Heart left ventricle (tissue), 16 donors: ENCODE measurements around the gene HS6ST3. TPM values are rescaled to one million over a fixed set of nuclear protein-coding genes. Genes with fewer than 3 reads are reported as not detected.
"Not testable (repeated sequence)": the region's sequence is repeated elsewhere in the genome, so short reads cannot be mapped to it uniquely, and the experiment has no call there.

Source experiments
- ATAC-seq, 4 donors: fragments of 200-7000 bp; cut with Tn5 transposase; one replicate each; pipeline ENCODE4 v1.9.1; 2020 to 2022; ENCODE audit warnings: moderate library complexity in 4 of 4, mild to moderate bottlenecking in 3 of 4, moderate number of reproducible peaks in 1 of 4
- DNase-seq, 5 donors: peaks; one replicate each; pipeline ENCODE4 v3.0.0-alpha.2; 2020
- H3K27ac ChIP-seq, 12 donors: fragments of 200-600 bp; sonication (generic) in 4 of 12; one replicate each; pipeline versions ENCODE4 v1.5.0 to v1.8.0; 2016 to 2022; ENCODE audit warnings: mild to moderate bottlenecking in 2 of 12
- H3K27me3 ChIP-seq, 9 donors: fragments of 200-600 bp; sonication (generic) in 2 of 9; one replicate each; pipeline versions ENCODE4 v1.5.1 to v1.8.0; 2016 to 2022; ENCODE audit warnings: mild to moderate bottlenecking in 3 of 9
- H3K36me3 ChIP-seq, 9 donors: fragments of 200-600 bp; sonication (generic) in 2 of 9; one replicate each; pipeline versions ENCODE4 v1.5.0 to v1.8.0; 2018 to 2022; ENCODE audit warnings: mild to moderate bottlenecking in 2 of 9
- H3K4me1 ChIP-seq, 12 donors: fragments of 200-600 bp; sonication (generic) in 4 of 12; one replicate each; pipeline versions ENCODE4 v1.5.0 to v1.8.0; 2016 to 2022; ENCODE audit warnings: mild to moderate bottlenecking in 3 of 12
- H3K4me3 ChIP-seq, 12 donors: fragments of 200-600 bp; sonication (generic) in 4 of 12; one replicate each; pipeline versions ENCODE4 v1.5.0 to v1.8.0; 2017 to 2022; ENCODE audit warnings: mild to moderate bottlenecking in 9 of 12, moderate library complexity in 4 of 12
- H3K9me3 ChIP-seq, 12 donors: fragments of 200-600 bp; sonication (generic) in 4 of 12; one replicate each; pipeline versions ENCODE4 v1.5.0 to v1.8.0; 2016 to 2022; ENCODE audit warnings: mild to moderate bottlenecking in 1 of 12
- CTCF ChIP-seq, 12 donors: fragments of 200-600 bp; sonication (generic) in 4 of 12; IDR thresholded peaks; one replicate each; pipeline versions ENCODE4 v1.5.0 to v1.8.0; 2018 to 2022; ENCODE audit warnings: antibody characterized with exemption in 12 of 12, mild to moderate bottlenecking in 5 of 12
- POLR2A ChIP-seq, 2 donors: fragments of 450-650 bp; IDR thresholded peaks; one replicate each; pipeline ENCODE4 v1.6.1; 2017; ENCODE audit warnings: antibody characterized with exemption in 2 of 2, mild to moderate bottlenecking in 2 of 2, moderate library complexity in 2 of 2
- WGBS, 4 donors: extraction: QIAGEN DNeasy Blood & Tissue Kit in 2 of 4; methylation state at CpG; one replicate each; pipeline versions ENCODE4 v1.1.5 to v1.1.7; 2013 to 2018; 5-methylcytosine and 5-hydroxymethylcytosine counted together
- intact Hi-C, 10 donors: fragments of 100-400 bp; cut with DNase I; formaldehyde crosslinking; loops; one replicate each; pipeline versions ENCODE4 v1.11.1 to v1.14.2; 2022
- long read RNA-seq, 3 donors: library from polyadenylated mRNA; unstranded; transcript quantifications; one replicate each; pipeline ENCODE4 v2.0.0, GENCODE V29; 2020 to 2021
- polyA plus RNA-seq, 2 donors: library from polyadenylated mRNA; stranded (reverse); fragments of 200-250 nt; gene quantifications; one replicate each; pipeline ENCODE4 v1.2.3, GENCODE V29; 2013
- total RNA-seq, 9 donors: library from RNA; depleted of rRNA in 2 of 9; stranded (reverse); fragments of >200 nt in 2 of 9; fragmentation: NEBNext Ultra II Directional in 3 of 9; extraction: Animal tissue kit (Norgen Biotek cat#: 25700) in 3 of 9; gene quantifications; one replicate each; pipeline versions ENCODE4 v1.1.0 to v1.2.4, GENCODE V29; 2016 to 2023
- donor health status: ischemic (EF 13 %, LVEDD 7.1; RV severe dilation, severe dysfunction).
- donor health status: healthy with polysubstance abuse.
- donor health status: DM: no; HTN: yes; CAD: no.
- donor health status: DM: no; HTN: no; CAD: no.
- donor health status: ischemic (EF 25% LVEDD 6.9; RV normal size, moderate dysfunction).
- donor health status: ischemic (EF 25% LVEDD 5.7; RV mildly dilated, moderate dysfunction).
- donor health status: healthy.
- donor health status: DM: yes; HTN: yes; CAD: no.
- donor health status: ischemic (EF 35%, LVEDD 5.7; RV mildly dilated, moderate dysfunction).
- donor health status: nonischemic (EF 11% LVEDD 7.7; RV severe dilation, severe dysfunction).
- donor health status: DM: yes; HTN: yes; CAD: no.
- donor health status: PGD.
- donor health status: ischemic (EF 29% LVEDD 5.4; RV normal size, mild dysfunction).
- donor health status: nonischemic (EF 23%, LVEDD 6.1; RV moderate dilation, normal function).

The HS6ST3 gene
- 1 to 10 TPM in 7 of 9 donors, under 1 TPM in 2; 0.57 to 5.2 (median 1.2) TPM for total RNA-seq
- under 1 TPM; 0.01 to 0.27 TPM for polyA plus RNA-seq
- long read RNA-seq, donor 1, full-length matches to known transcripts = 3 of 5 reads
- long read RNA-seq, donor 1, partial matches to known transcripts = 0 of 5 reads
- long read RNA-seq, donor 1, other reads (novel, unspliced or antisense) = 2 of 5 reads
- long read RNA-seq, donor 2, full-length matches to known transcripts = 3 of 3 reads
- long read RNA-seq, donor 2, partial matches to known transcripts = 0 of 3 reads
- long read RNA-seq, donor 2, other reads (novel, unspliced or antisense) = 0 of 3 reads
- long read RNA-seq, donor 3, full-length matches to known transcripts = 15 of 16 reads
- long read RNA-seq, donor 3, partial matches to known transcripts = 0 of 16 reads
- long read RNA-seq, donor 3, other reads (novel, unspliced or antisense) = 1 of 16 reads

GRCh38 chr13:96089749-96090239, at the start of gene HS6ST3:
TSS of gene HS6ST3 (plus strand) at chr13:96090107.
- 1 to 2% (median 1%) methylated on average over 12 to 35 of the region's 35 CpGs for WGBS, 4 donors
- TF ChIP-seq CTCF (IDR thresholded peaks at IDR 0.05) (no peak), POLR2A (IDR thresholded peaks at IDR 0.05) (no peak)
- Histone ChIP-seq H3K36me3 (no peaks in the 10 kb centered on the region), H3K27me3 (peaks cover 14 to 86% (median 48%) of the 10 kb centered on the region in 9 donors), H3K4me3 (peak within 1 kb of the TSS; percentile 21 to 57 (median 49)), H3K4me1 (peaks cover 0 to 23% (median 1%) of the 10 kb centered on the region in 12 donors), H3K27ac (no peak within 1 kb of the TSS), H3K9me3 (no peaks in the 10 kb centered on the region)
- ATAC-seq (peak in 3 of 4 donors; percentile 73 to 82 (median 77)), DNase-seq (peak in 4 of 5 donors; percentile 16 to 60 (median 37))
- intact Hi-C loops = no loop called here

- intact Hi-C loops = no loop called here
- DNase-seq = no peak
Observed at GRCh38 chr13:96041326-96042110, 48.4 kb upstream of the HS6ST3 start.

GRCh38 chr13:96044238-96044637, 45.7 kb upstream of the HS6ST3 start:
- WGBS, 4 donors = 89 to 100% (median 95%) methylated on average over 1 of the region's 1 CpG
- Histone ChIP-seq H3K36me3 (peaks cover 0 to 8% (median 0%) of the 10 kb centered on the region in 9 donors), H3K27ac (no peak overlapping the region), H3K27me3 (no peaks in the 10 kb centered on the region), H3K4me1 (no peaks in the 10 kb centered on the region), H3K9me3 (peaks cover 0 to 18% (median 8%) of the 10 kb centered on the region in 12 donors), H3K4me3 (no peak overlapping the region)
- intact Hi-C loops = no loop called here
- TF ChIP-seq CTCF (IDR thresholded peaks at IDR 0.05) (no peak), POLR2A (IDR thresholded peaks at IDR 0.05) (no peak)
- DNase-seq (no peak), ATAC-seq (no peak)

More at GRCh38 chr13:96041326-96042110, 48.4 kb upstream of the HS6ST3 start:
- H3K9me3 ChIP-seq = peaks cover 0 to 12% (median 7%) of the 10 kb centered on the region in 12 donors
- no peak for ATAC-seq
- no peak overlapping the region for H3K27ac ChIP-seq
- H3K36me3 ChIP-seq = peaks cover 0 to 6% (median 0%) of the 10 kb centered on the region in 9 donors
- H3K27me3 ChIP-seq = no peaks in the 10 kb centered on the region
- whole genome bisulfite sequencing, 4 donors = 75 to 95% (median 94%) methylated on average over 1 to 4 of the region's 4 CpGs
- H3K4me3 ChIP-seq = no peak overlapping the region
- H3K4me1 ChIP-seq = no peaks in the 10 kb centered on the region
- TF ChIP-seq CTCF (IDR thresholded peaks at IDR 0.05) (no peak), POLR2A (IDR thresholded peaks at IDR 0.05) (no peak)

- ATAC-seq, DNase-seq, H3K4me1 ChIP-seq, H3K27me3 ChIP-seq, intact Hi-C loops, H3K4me3 ChIP-seq, H3K36me3 ChIP-seq, H3K27ac ChIP-seq: not testable (repeated sequence)
- WGBS, 4 donors = 97 to 98% (median 97%) methylated on average over 16 of the region's 16 CpGs
- H3K9me3 ChIP-seq = peaks cover 0 to 18% (median 8%) of the 10 kb centered on the region in 12 donors
Observed at GRCh38 chr13:96046449-96047126, 43.3 kb upstream of the HS6ST3 start.

- intact Hi-C loops, H3K4me3 ChIP-seq, H3K36me3 ChIP-seq, DNase-seq, ATAC-seq, H3K27me3 ChIP-seq, H3K27ac ChIP-seq: not testable (repeated sequence)
- H3K4me1 ChIP-seq = peaks cover 0 to 13% (median 6%) of the 10 kb centered on the region in 12 donors
- H3K9me3 ChIP-seq = peaks cover 0 to 11% (median 6%) of the 10 kb centered on the region in 12 donors
- whole genome bisulfite sequencing, 4 donors = 91 to 98% (median 98%) methylated on average over 2 to 4 of the region's 4 CpGs
Observed at GRCh38 chr13:96050955-96051354, 39.0 kb upstream of the HS6ST3 start.

GRCh38 chr13:96051491-96051890, 38.4 kb upstream of the HS6ST3 start:
- H3K27ac ChIP-seq, DNase-seq, ATAC-seq, H3K36me3 ChIP-seq, H3K9me3 ChIP-seq, H3K27me3 ChIP-seq, intact Hi-C loops: not testable (repeated sequence)
- peaks cover 0 to 13% (median 6%) of the 10 kb centered on the region in 12 donors for H3K4me1 ChIP-seq
- H3K4me3 ChIP-seq = peak overlapping the region in 1 of 12 donors; percentile 88
- WGBS, 4 donors = 96 to 99% (median 97%) methylated on average over 5 of the region's 5 CpGs

- peaks cover 0 to 13% (median 6%) of the 10 kb centered on the region in 12 donors for H3K4me1 ChIP-seq
- ATAC-seq, H3K27me3 ChIP-seq, H3K9me3 ChIP-seq, intact Hi-C loops, DNase-seq, H3K36me3 ChIP-seq: not testable (repeated sequence)
- peak overlapping the region in 5 of 12 donors; percentile 72 to 88 (median 79) for H3K4me3 ChIP-seq
- WGBS, 4 donors = 84 to 93% (median 89%) methylated on average over 3 of the region's 3 CpGs
- H3K27ac ChIP-seq = peak overlapping the region in 1 of 12 donors; percentile 87
Observed at GRCh38 chr13:96051946-96052345, 38.0 kb upstream of the HS6ST3 start.
